ENCODE data around the gene EEIG2. TPM values are rescaled to one million over a fixed set of nuclear protein-coding genes. Genes with fewer than 3 reads are reported as not detected.
"Not testable (repeated sequence)": the region's sequence is repeated elsewhere in the genome, so short reads cannot be mapped to it uniquely, and the experiment has no call there.

Gene EEIG2
- total and polyA plus RNA-seq, 5 donors, result 2.1 to 9.8 (median 7.1) TPM

DNA sequence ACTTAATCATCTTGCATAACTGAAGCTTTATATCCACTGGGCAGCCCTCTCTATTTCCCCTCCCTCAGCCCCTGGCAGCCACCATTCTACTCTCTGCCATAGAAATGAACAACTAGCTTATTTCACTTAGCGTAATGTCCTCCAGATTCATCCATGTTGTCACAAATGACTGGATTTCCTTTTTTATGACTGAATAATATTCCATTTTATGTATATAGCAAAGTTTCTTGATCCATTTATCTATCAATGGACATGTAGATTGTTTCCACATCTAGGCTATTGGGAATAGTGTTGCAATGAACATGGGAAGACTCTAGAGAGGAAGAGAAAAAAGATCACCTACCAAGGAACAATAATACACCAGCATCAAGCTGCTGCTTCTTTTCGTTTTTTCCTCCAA is 32.1 kb upstream of the EEIG2 start:
- Histone ChIP-seq H3K27ac (ENCODE audit: low read length) (no peak overlapping the region), H3K4me3 (ENCODE audit: low read length) (no peak overlapping the region), H3K27me3 (ENCODE audit: control insufficient read depth, insufficient read depth) (no peaks in the 10 kb centered on the region), H3K4me1 (ENCODE audit: control insufficient read depth, insufficient read depth, low read length) (peaks cover 1% of the 10 kb centered on the region), H3K9me3 (ENCODE audit: control insufficient read depth, low read length) (no peaks in the 10 kb centered on the region)
- ATAC-seq, result no peak
- 93% methylated on average over 2 of the region's 2 CpGs for WGBS
- DNase-seq, result no peak
- intact Hi-C loops (cut with DNase I), result no loop called here

DNA sequence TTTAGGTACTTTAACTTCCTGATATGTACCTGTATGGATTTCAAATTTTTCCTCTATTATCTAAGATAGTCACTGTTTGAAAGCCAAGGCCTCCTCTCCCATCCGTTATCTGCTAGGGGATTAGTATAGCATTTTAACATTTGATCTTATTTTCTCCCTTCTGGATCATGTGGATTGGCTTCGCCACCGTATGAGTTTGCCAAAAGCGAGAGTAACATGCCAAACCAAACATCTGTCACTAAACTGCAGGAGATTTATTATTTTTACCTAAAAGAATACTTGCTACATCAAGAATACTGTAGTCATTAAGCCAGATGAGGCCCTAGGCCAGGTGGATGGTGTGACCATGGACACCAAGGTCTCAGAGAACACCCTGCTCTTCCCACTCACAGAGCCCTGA is 28.5 kb upstream of the EEIG2 start:
- intact Hi-C loops (cut with DNase I), result no loop called here
- Histone ChIP-seq H3K27ac (ENCODE audit: low read length) (no peak overlapping the region), H3K4me1 (ENCODE audit: control insufficient read depth, insufficient read depth, low read length) (peaks cover 1% of the 10 kb centered on the region), H3K4me3 (ENCODE audit: low read length) (no peak overlapping the region), H3K9me3 (ENCODE audit: control insufficient read depth, low read length) (no peaks in the 10 kb centered on the region), H3K27me3 (ENCODE audit: control insufficient read depth, insufficient read depth) (no peaks in the 10 kb centered on the region)
- ATAC-seq (peak; percentile 54 to 59), DNase-seq (peak in 1 of 3 donors; percentile 41)
- 51% methylated on average over 4 of the region's 4 CpGs for WGBS

DNA sequence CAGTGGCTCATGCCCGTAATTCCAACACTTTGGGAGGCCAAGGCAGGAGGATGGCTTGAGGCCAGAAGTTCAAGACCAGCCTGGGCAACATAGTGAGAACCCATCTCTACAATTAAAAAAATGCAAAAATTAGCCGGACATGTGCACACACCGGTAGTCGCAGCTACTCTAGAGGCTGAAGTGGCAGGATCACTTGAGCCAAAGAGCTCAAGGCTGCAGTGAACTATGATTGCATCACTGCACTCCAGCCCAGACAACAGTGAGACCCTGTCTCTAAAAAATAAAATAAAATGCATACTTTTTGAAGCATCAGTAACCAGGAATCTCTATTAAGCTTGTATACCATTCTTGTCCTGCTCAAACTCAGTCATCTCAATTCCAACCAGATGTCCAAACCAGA is 27.2 kb upstream of the EEIG2 start:
- no peak overlapping the region for H3K27ac ChIP-seq (ENCODE audit: low read length)
- peaks cover 1% of the 10 kb centered on the region for H3K4me1 ChIP-seq (ENCODE audit: control insufficient read depth, insufficient read depth, low read length)
- no peak for DNase-seq
- intact Hi-C loops (cut with DNase I), result no loop called here
- 54% methylated on average over 4 of the region's 4 CpGs for WGBS
- H3K9me3 ChIP-seq (ENCODE audit: control insufficient read depth, low read length), result no peaks in the 10 kb centered on the region
- H3K27me3 ChIP-seq (ENCODE audit: control insufficient read depth, insufficient read depth), result no peaks in the 10 kb centered on the region
- ATAC-seq, result no peak
- H3K4me3 ChIP-seq (ENCODE audit: low read length), result no peak overlapping the region

DNA sequence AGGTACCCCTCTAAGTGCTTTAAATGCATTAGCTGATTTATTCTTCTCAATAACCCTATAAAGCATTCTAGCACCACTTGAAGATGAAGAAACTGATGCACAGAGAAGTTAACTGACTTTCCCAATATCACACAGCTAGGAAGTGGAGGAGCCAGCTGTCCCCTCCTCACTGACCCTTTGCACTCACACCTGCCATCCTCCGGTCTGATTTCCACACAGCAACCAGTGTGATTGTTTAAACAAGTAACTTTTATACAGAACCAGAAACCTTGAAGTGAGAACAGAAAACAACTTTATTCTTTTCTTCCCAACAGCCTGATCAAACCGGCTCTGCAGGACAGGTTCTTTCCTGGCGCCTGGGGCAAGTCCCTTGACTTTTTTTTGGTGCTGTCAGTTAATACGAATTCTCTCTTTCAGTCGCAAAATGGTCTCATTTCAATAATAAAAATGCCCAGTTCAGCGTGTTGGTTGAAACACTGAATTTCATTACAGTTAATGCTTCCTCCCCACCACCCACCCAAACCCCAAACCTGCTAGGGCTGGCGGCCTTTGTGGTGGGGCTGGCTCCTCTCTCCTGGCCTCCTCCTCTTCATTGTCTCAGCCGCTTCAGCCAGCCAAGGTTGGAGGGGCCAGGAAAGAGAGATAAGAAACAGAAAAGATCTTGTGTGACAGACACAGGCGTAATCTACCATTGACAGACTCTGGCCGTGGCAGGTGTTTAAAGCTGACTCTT is 26.4 kb upstream of the EEIG2 start:
- WGBS, result 61% methylated on average over 10 of the region's 10 CpGs
- no peak for ATAC-seq
- intact Hi-C loops (cut with DNase I), result no loop called here

DNA sequence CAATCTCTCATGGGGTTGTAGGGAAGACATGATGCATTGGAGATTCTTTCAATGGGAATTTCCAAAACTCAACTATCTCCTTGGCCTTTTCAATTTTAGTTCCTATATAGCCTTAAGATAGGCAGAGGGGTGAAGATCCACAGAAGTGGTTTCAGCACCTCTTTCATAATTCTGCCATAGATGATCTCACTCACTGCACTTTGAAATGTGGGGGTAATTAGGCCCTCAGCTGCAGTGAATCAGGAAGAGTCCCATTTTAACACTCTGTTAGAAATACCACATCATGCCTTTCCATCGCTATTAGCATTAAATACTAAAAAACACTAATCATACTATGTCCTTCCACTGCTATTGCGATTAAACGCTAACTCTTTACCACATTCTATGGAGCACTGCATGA is 25.1 kb upstream of the EEIG2 start:
- no peak for DNase-seq
- no peak for ATAC-seq
- Histone ChIP-seq H3K4me1 (ENCODE audit: control insufficient read depth, insufficient read depth, low read length) (peaks cover 1% of the 10 kb centered on the region), H3K9me3 (ENCODE audit: control insufficient read depth, low read length) (no peaks in the 10 kb centered on the region), H3K27ac (ENCODE audit: low read length) (no peak overlapping the region), H3K27me3 (ENCODE audit: control insufficient read depth, insufficient read depth) (no peaks in the 10 kb centered on the region), H3K4me3 (ENCODE audit: low read length) (no peak overlapping the region)
- 97% methylated on average over 3 of the region's 3 CpGs for WGBS
- intact Hi-C loops (cut with DNase I), result no loop called here

More for the DNA sequence above, 26.4 kb upstream of the EEIG2 start:
- Histone ChIP-seq H3K4me1 (ENCODE audit: control insufficient read depth, insufficient read depth, low read length) (peaks cover 1% of the 10 kb centered on the region), H3K27me3 (ENCODE audit: control insufficient read depth, insufficient read depth) (no peaks in the 10 kb centered on the region), H3K9me3 (ENCODE audit: control insufficient read depth, low read length) (no peaks in the 10 kb centered on the region), H3K27ac (ENCODE audit: low read length) (no peak overlapping the region), H3K4me3 (ENCODE audit: low read length) (no peak overlapping the region)
- DNase-seq, result no peak

DNA sequence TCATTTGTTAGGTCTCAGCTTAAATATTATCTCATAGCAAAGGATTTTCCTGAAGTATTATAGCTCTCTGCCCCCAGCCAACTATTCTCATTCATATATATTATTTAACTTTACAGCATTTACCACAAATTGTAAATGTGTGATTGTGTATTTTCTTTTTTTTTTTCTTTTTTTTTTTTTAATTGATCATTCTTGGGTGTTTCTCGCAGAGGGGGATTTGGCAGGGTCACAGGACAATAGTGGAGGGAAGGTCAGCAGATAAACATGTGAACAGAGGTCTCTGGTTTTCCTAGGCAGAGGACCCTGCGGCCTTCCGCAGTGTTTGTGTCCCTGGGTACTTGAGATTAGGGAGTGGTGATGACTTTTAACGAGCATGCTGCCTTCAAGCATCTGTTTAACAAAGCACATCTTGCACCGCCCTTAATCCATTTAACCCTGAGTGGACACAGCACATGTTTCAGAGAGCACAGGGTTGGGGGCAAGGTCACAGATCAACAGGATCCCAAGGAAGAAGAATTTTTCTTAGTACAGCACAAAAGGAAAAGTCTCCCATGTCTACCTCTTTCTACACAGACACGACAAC is 24.5 kb upstream of the EEIG2 start:
- H3K27me3 ChIP-seq (ENCODE audit: control insufficient read depth, insufficient read depth); DNase-seq; H3K4me1 ChIP-seq (ENCODE audit: control insufficient read depth, insufficient read depth, low read length); H3K9me3 ChIP-seq (ENCODE audit: control insufficient read depth, low read length); intact Hi-C loops (cut with DNase I); ATAC-seq; H3K27ac ChIP-seq (ENCODE audit: low read length); H3K4me3 ChIP-seq (ENCODE audit: low read length): not testable (repeated sequence)
- WGBS, result 88% methylated on average over 2 of the region's 6 CpGs

DNA sequence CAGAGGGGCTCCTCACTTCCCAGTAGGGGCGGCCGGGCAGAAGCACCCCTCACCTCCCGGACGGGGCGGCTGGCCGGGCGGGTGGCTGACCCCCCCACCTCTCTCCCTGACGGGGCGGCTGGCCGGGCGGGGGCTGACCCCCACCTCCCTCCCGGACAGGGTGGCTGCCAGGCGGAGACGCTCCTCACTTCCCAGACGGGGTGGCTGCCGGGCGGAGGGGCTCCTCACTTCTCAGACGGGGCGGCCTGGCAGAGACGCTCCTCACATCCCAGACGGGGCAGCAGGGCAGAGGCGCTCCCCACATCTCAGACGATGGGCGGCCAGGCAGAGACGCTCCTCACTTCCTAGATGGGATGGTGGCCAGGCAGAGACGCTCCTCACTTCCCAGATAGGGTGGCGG is 23.9 kb upstream of the EEIG2 start:
- H3K9me3 ChIP-seq (ENCODE audit: control insufficient read depth, low read length); intact Hi-C loops (cut with DNase I); H3K27ac ChIP-seq (ENCODE audit: low read length); ATAC-seq; H3K4me1 ChIP-seq (ENCODE audit: control insufficient read depth, insufficient read depth, low read length); H3K4me3 ChIP-seq (ENCODE audit: low read length); H3K27me3 ChIP-seq (ENCODE audit: control insufficient read depth, insufficient read depth): not testable (repeated sequence)
- peak in 1 of 3 donors; percentile 46 for DNase-seq
- 96% methylated on average over 27 of the region's 27 CpGs for WGBS

DNA sequence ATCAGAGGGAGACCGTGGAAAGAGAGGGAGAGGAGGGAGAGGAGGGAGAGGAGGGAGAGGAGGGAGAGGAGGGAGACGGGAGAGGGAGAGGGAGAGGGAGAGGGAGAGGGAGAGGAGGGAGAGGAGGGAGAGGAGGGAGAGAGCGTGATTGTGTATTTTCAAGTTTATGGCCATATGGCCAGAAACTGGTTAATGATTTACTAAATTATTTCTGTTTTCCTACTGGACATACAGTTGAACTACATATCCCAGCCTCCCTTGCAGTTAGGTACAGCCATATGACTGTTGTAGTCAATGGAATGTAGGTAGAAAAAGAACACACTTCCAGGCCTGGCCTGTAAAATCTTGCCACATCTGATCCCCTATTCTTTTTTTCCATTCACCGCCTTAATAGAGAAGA is 23.1 kb upstream of the EEIG2 start:
- H3K27me3 ChIP-seq (ENCODE audit: control insufficient read depth, insufficient read depth); ATAC-seq; H3K9me3 ChIP-seq (ENCODE audit: control insufficient read depth, low read length); H3K4me1 ChIP-seq (ENCODE audit: control insufficient read depth, insufficient read depth, low read length); H3K4me3 ChIP-seq (ENCODE audit: low read length); intact Hi-C loops (cut with DNase I); H3K27ac ChIP-seq (ENCODE audit: low read length); DNase-seq: not testable (repeated sequence)
- 90% methylated on average over 4 of the region's 4 CpGs for whole genome bisulfite sequencing

DNA sequence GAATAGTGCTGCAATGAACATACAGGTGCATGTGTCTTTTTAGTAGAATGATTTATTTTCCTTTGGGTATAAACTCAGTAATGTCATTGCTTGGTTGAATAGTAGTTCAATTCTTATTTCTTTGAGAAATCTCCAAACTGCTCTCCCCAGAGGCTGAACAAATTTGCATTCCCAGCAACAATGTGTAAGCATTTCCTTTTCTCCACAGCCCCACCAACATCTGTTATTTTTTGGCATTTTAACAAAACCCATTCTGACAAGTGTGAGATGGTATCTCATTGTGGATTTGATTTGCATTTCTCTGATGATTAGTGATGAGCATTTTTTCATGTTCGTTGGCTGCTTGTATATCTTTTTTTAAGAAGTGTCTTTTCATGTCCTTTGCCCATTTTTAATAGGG is 21.9 kb upstream of the EEIG2 start:
- no peak for ATAC-seq
- intact Hi-C loops (cut with DNase I), result no loop called here
- no peaks in the 10 kb centered on the region for H3K9me3 ChIP-seq (ENCODE audit: control insufficient read depth, low read length)
- no peak for DNase-seq
- no peak overlapping the region for H3K4me3 ChIP-seq (ENCODE audit: low read length)
- H3K4me1 ChIP-seq (ENCODE audit: control insufficient read depth, insufficient read depth, low read length), result no peaks in the 10 kb centered on the region
- no peaks in the 10 kb centered on the region for H3K27me3 ChIP-seq (ENCODE audit: control insufficient read depth, insufficient read depth)
- no peak overlapping the region for H3K27ac ChIP-seq (ENCODE audit: low read length)
- WGBS, result 17% methylated on average over 1 of the region's 1 CpG

DNA sequence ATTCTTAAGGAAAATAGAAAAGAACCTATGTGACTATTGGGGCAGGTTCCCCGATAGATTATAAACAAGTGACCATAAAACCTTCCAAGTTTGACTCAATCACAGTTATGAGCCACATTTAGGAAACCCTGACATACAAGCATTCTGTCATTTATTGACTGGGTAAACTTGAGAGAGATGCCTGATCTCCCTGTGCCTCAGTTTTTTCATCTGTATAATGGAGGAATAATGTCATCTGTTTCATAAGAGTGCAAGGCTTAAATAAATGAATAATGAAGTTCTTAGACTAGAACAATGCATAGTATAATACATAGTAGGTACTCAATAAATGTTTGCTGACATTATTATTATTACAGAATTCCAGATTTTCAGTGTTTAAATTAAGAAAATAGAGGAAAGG is 18.9 kb upstream of the EEIG2 start:
- H3K4me1 ChIP-seq (ENCODE audit: control insufficient read depth, insufficient read depth, low read length), result no peaks in the 10 kb centered on the region
- H3K27me3 ChIP-seq (ENCODE audit: control insufficient read depth, insufficient read depth), result no peaks in the 10 kb centered on the region
- intact Hi-C loops (cut with DNase I), result no loop called here
- H3K9me3 ChIP-seq (ENCODE audit: control insufficient read depth, low read length), result no peaks in the 10 kb centered on the region
- no peak overlapping the region for H3K4me3 ChIP-seq (ENCODE audit: low read length)
- no peak for ATAC-seq
- 97% methylated on average over 1 of the region's 1 CpG for WGBS
- no peak for DNase-seq
- H3K27ac ChIP-seq (ENCODE audit: low read length), result no peak overlapping the region

DNA sequence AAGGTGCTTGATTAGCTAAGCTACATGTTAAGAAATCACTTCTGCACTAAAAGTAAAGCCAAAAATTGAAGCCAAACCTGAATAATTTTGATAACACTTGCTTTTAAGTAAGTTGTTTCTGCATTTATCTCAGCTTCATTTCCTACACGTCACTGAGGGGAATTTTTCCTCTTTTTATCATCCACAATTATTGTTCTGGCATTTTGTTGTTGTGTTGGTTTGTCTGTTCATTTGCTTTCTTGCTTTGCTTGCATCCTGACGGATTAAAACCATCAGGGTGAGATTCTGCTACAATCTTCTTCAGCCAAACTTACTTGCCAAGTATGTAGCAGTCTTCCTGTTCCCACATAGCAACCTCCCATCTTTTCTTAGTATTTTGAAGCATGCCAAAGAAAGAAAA is 18.0 kb upstream of the EEIG2 start:
- 49% methylated on average over 2 of the region's 2 CpGs for WGBS
- Histone ChIP-seq H3K27ac (ENCODE audit: low read length) (no peak overlapping the region), H3K27me3 (ENCODE audit: control insufficient read depth, insufficient read depth) (no peaks in the 10 kb centered on the region), H3K4me1 (ENCODE audit: control insufficient read depth, insufficient read depth, low read length) (no peaks in the 10 kb centered on the region), H3K9me3 (ENCODE audit: control insufficient read depth, low read length) (no peaks in the 10 kb centered on the region), H3K4me3 (ENCODE audit: low read length) (no peak overlapping the region)
- DNase-seq, result no peak
- peak in 1 of 2 donors; percentile 63 for ATAC-seq
- intact Hi-C loops (cut with DNase I), result no loop called here
